GM23338 (cell line): ENCODE results near the gene CAPZA1. TPM values are rescaled to one million over a fixed set of nuclear protein-coding genes. Genes with fewer than 3 reads are reported as not detected.

Experiments
- ATAC-seq: fragments of 200-7000 bp; cut with Tn5 transposase; 3 replicates; pipeline ENCODE4 v1.9.1; 2020
- DNase-seq: peaks from one replicate; pipeline ENCODE4 v3.0.0-alpha.2; 2015; ENCODE audit warnings: low spot score
- H2AFZ ChIP-seq: fragments of 200-600 bp; sonication (generic); 2 replicates; pipeline ENCODE4 v1.8.0; 2016; ENCODE audit warnings: antibody characterized with exemption, mild to moderate bottlenecking, moderate library complexity
- H3F3A ChIP-seq: fragments of 200-600 bp; sonication (generic); replicated peaks from 2 replicates; pipeline ENCODE4 v1.8.0; 2017; ENCODE audit warnings: antibody characterized with exemption, mixed run types, low read depth
- H3K27ac ChIP-seq: fragments of 200-600 bp; sonication (generic); 2 replicates; pipeline ENCODE4 v1.6.1; 2016; ENCODE audit warnings: low read depth
- H3K27me3 ChIP-seq: fragments of 200-600 bp; sonication (generic); 2 replicates; pipeline ENCODE4 v1.8.0; 2016; ENCODE audit warnings: mild to moderate bottlenecking, mixed run types, moderate library complexity; ENCODE audit not compliant: insufficient read depth
- H3K36me3 ChIP-seq: fragments of 200-600 bp; sonication (generic); 2 replicates; pipeline ENCODE4 v1.8.0; 2016; ENCODE audit warnings: mild to moderate bottlenecking; ENCODE audit not compliant: insufficient read depth
- H3K4me1 ChIP-seq: fragments of 200-600 bp; sonication (generic); 2 replicates; pipeline ENCODE4 v1.8.0; 2016; ENCODE audit warnings: mild to moderate bottlenecking, moderate library complexity; ENCODE audit not compliant: insufficient read depth
- H3K4me2 ChIP-seq: fragments of 200-600 bp; sonication (generic); 2 replicates; pipeline ENCODE4 v1.7.1; 2017; ENCODE audit warnings: mixed run types
- H3K4me3 ChIP-seq: fragments of 200-600 bp; sonication (generic); 2 replicates; pipeline ENCODE4 v1.6.1; 2016; ENCODE audit warnings: mixed run types
- H3K79me2 ChIP-seq: fragments of 200-600 bp; sonication (generic); replicated peaks from 2 replicates; pipeline ENCODE4 v1.8.0; 2017; ENCODE audit warnings: mild to moderate bottlenecking; ENCODE audit not compliant: insufficient read depth
- H3K9me2 ChIP-seq: fragments of 200-600 bp; sonication (generic); 2 replicates; pipeline ENCODE4 v1.8.0; 2017; ENCODE audit not compliant: insufficient read depth
- H4K20me1 ChIP-seq: fragments of 200-600 bp; sonication (generic); replicated peaks from 2 replicates; pipeline ENCODE4 v1.8.0; 2017; ENCODE audit warnings: mild to moderate bottlenecking; ENCODE audit not compliant: insufficient read depth
- H3K27ac Mint-ChIP-seq: 2 replicates; pipeline ENCODE4 v1.8.0; 2020; ENCODE audit warnings: inconsistent platforms, mild to moderate bottlenecking, moderate library complexity, mixed read lengths
- H3K27me3 Mint-ChIP-seq: 3 replicates; pipeline ENCODE4 v1.8.0; 2022; ENCODE audit warnings: low read depth, mild to moderate bottlenecking, moderate library complexity, mixed read lengths, inconsistent platforms; ENCODE audit not compliant: insufficient read depth, poor library complexity
- H3K36me3 Mint-ChIP-seq: 3 replicates; pipeline ENCODE4 v1.8.0; 2021; ENCODE audit warnings: low read depth, mild to moderate bottlenecking, inconsistent platforms, moderate library complexity, mixed read lengths
- H3K4me1 Mint-ChIP-seq: 3 replicates; pipeline ENCODE4 v1.8.0; 2020; ENCODE audit warnings: mild to moderate bottlenecking, inconsistent platforms, mixed read lengths
- H3K4me3 Mint-ChIP-seq: 3 replicates; pipeline ENCODE4 v1.8.0; 2021; ENCODE audit warnings: moderate library complexity, mild to moderate bottlenecking, inconsistent platforms, mixed read lengths
- H3K9me3 Mint-ChIP-seq: 3 replicates; pipeline ENCODE4 v1.8.0; 2020; ENCODE audit warnings: moderate library complexity, mild to moderate bottlenecking, inconsistent platforms, mixed read lengths
- CTCF ChIP-seq, 2 experiments: fragments of 200-600 bp in 1 of 2; sonication (generic) in 1 of 2; conservative IDR thresholded peaks; 2 replicates each; pipeline versions ENCODE4 v1.5.1 to v1.6.1; 2016 to 2017; ENCODE audit warnings: antibody characterized with exemption in 2 of 2, low read depth in 2 of 2, mild to moderate bottlenecking in 2 of 2, moderate library complexity in 1 of 2
- ETS1 ChIP-seq: IDR thresholded peaks from 2 replicates; pipeline ENCODE4 v1.6.1; 2016; ENCODE audit warnings: antibody characterized with exemption
- EZH2phosphoT487 ChIP-seq: fragments of 200-600 bp; sonication (generic); IDR thresholded peaks from one replicate; pipeline ENCODE4 v1.8.1; 2018; ENCODE audit warnings: antibody characterized with exemption; ENCODE audit not compliant: unreplicated experiment
- JUNB ChIP-seq: IDR thresholded peaks from one replicate; pipeline ENCODE4 v1.6.1; 2016; ENCODE audit warnings: antibody characterized with exemption; ENCODE audit not compliant: unreplicated experiment
- POLR2AphosphoS5 ChIP-seq: IDR thresholded peaks from 2 replicates; pipeline ENCODE4 v1.6.1; 2016; ENCODE audit warnings: antibody characterized with exemption, low read depth
- STAT1 ChIP-seq: IDR thresholded peaks from one replicate; pipeline ENCODE4 v1.6.1; 2016; ENCODE audit warnings: antibody characterized with exemption; ENCODE audit not compliant: unreplicated experiment
- ZNF331 ChIP-seq: fragments of 250-450 bp; sonication (Bioruptor Pico); IDR thresholded peaks from 2 replicates; pipeline ENCODE4 v1.5.0; 2020; ENCODE audit warnings: low read depth, mild to moderate bottlenecking, moderate library complexity
- polyA plus RNA-seq: library from polyadenylated mRNA; unstranded; fragments of >200 nt; fragmentation: Nextera tagmentation; extraction: Ambion mirVana; gene quantifications from 2 replicates; pipeline ENCODE4 v1.2.1, GENCODE V29; 2016
- total RNA-seq: library from RNA; depleted of rRNA; stranded (reverse); fragments of >200 nt; shearing (Covaris generic); gene quantifications from 2 replicates; pipeline ENCODE4 v1.2.3, GENCODE V29; 2014
- TF ChIP-seq, protein P1 (sequence below): IDR thresholded peaks from one replicate; pipeline ENCODE4 v1.6.1; 2018; ENCODE audit warnings: antibody characterized with exemption; ENCODE audit not compliant: unreplicated experiment

Gene CAPZA1
- total and polyA plus RNA-seq, 2 experiments from 2014 or later: 147 to 182 TPM

DNA sequence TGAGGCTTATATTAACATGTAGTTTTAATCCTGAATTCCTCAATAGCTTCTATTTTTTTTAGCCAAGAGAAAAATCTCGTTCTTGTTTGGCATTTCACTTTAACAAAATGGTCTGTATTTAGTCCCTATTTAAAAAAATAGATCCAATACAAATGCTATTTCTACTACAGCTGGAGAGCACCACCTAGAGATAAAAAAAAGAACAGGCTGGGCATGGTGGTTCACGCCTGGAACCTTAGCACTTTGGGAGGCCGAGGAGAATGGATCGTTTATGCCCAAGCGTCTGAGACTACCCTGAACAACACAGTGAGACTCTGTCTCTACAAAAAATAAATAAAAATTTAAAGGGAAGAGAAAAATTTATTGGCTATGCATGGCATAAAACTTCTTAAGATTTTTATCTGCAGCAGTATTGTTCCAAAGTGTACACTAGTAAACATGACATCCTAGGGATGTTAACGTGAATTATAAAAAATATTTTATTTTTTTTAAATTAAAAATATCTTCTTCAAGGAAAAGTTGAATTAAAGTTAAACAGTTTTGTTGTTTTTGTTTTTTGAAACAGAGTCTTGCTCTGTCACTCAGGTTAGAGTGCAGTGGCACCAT lies 5.1 kb upstream of the CAPZA1 start:
- Histone ChIP-seq H3K36me3 (peaks cover 14% of the 10 kb centered on the region; the same call in 1 of the 2 replicates), H3F3A (peaks cover 4% of the 10 kb centered on the region; the same call in 1 of the 2 replicates), H4K20me1 (no peaks in the 10 kb centered on the region; the same call in 1 of the 2 replicates), H3K4me3 (no peak overlapping the region), H3K79me2 (peaks cover 48% of the 10 kb centered on the region), H3K27ac (no peak overlapping the region), H3K27me3 (no peaks in the 10 kb centered on the region), H3K9me2 (no peaks in the 10 kb centered on the region), H3K4me2 (no peak overlapping the region), H2AFZ (no peak overlapping the region), H3K4me1 (no peaks in the 10 kb centered on the region)
- Mint-ChIP-seq H3K4me3 (no peak overlapping the region), H3K4me1 (peaks cover 12% of the 10 kb centered on the region; the same call in 2 of the 3 replicates), H3K36me3 (peaks cover 41% of the 10 kb centered on the region; the same call in 2 of the 3 replicates), H3K27me3 (peaks cover 10% of the 10 kb centered on the region), H3K9me3 (no peaks in the 10 kb centered on the region), H3K27ac (no peak overlapping the region)
- peak; percentile 9; the same call in 1 of the 3 replicates for ATAC-seq
- DNase-seq: peak; percentile 55
- TF ChIP-seq EZH2phosphoT487: no peak
- TF ChIP-seq CTCF (conservative IDR thresholded peaks at IDR 0.05; ENCODE audit: low read depth in 2 of 2): peak; percentile 58 to 69

- TF ChIP-seq POLR2AphosphoS5 (no peak), STAT1 (no peak)
- peaks cover 75% of the 10 kb centered on the region for H3K79me2 ChIP-seq
- Mint-ChIP-seq H3K36me3 (peaks cover 16% of the 10 kb centered on the region), H3K4me3 (peak overlapping the region; percentile 100), H3K4me1 (peaks cover 20% of the 10 kb centered on the region), H3K9me3 (no peaks in the 10 kb centered on the region), H3K27ac (peak overlapping the region; percentile 99), H3K27me3 (peaks cover 10% of the 10 kb centered on the region)
- no peaks in the 10 kb centered on the region for H3K27me3 ChIP-seq
- H3K27ac ChIP-seq: peak overlapping the region; percentile 100
- ATAC-seq (no peak), DNase-seq (no peak)
- peaks cover 11% of the 10 kb centered on the region for H3K4me1 ChIP-seq
- H2AFZ ChIP-seq: peak overlapping the region; percentile 89; the same call in 1 of the 2 replicates
- H3K4me3 ChIP-seq: peak overlapping the region; percentile 93
- H3K9me2 ChIP-seq: no peaks in the 10 kb centered on the region
- peaks cover 4% of the 10 kb centered on the region; the same call in 1 of the 2 replicates for H3F3A ChIP-seq
- no peaks in the 10 kb centered on the region; the same call in 1 of the 2 replicates for H3K36me3 ChIP-seq
- peaks cover 11% of the 10 kb centered on the region; the same call in 1 of the 2 replicates for H4K20me1 ChIP-seq
- peak overlapping the region; percentile 96 for H3K4me2 ChIP-seq
Observed at GRCh38 chr1:112618114-112618720, 1.4 kb upstream of the CAPZA1 start.

DNA sequence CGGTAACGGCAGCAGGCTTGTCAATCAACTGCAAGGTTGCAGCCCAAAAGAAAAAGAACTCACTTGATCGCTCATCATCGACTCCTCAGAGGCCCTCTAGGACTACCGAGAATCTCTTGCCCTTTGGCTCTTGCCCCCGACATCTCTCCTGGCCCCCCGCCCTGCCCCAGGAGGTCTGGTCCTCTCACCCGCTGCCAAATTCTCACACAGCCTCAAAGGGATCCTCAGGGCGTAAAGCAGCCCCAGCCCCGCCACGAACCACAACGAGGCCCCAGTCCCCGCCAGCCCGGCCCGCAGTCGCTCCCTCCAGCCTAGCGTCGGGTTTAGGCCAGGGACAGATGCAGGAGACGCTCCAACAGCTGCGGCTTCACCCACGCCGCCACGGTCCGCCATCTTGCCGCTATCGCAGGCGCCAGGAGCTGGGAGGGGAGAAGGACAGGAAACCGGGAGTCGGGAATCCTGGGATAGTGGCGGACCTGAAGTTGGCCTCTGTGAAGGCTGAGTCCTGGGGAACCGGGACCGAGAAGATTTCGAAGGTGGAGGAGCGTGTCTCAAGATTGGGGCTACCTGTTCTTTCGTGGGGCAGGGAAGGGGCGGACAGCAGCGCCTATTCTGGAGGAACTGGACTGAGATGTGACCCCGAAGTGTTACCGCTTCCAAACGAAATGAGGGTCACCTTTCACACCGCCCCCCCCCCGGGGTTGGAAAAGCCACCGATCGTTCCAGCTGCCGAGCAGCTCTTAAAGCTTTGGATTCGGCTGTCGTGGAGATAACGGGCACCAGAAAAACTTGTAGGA lies 713 bp upstream of the CAPZA1 start, which contains the start of gene ST7L:
TSS of gene ST7L (minus strand) at position 421 of the 797 bp plus-strand sequence. CDS start at position 393, 28 bp downstream.
- peak within 1 kb of the TSS; percentile 93 for H3K4me3 ChIP-seq
- H3K9me2 ChIP-seq: no peaks in the 10 kb centered on the region
- Mint-ChIP-seq H3K27ac (peak within 1 kb of the TSS; percentile 99), H3K4me3 (peak within 1 kb of the TSS; percentile 100), H3K4me1 (peaks cover 20% of the 10 kb centered on the region), H3K27me3 (peaks cover 10% of the 10 kb centered on the region), H3K9me3 (no peaks in the 10 kb centered on the region), H3K36me3 (peaks cover 12% of the 10 kb centered on the region)
- peak within 1 kb of the TSS; percentile 100 for H3K27ac ChIP-seq
- peaks cover 82% of the 10 kb centered on the region for H3K79me2 ChIP-seq
- H2AFZ ChIP-seq: peak within 1 kb of the TSS; percentile 89
- H3K27me3 ChIP-seq: no peaks in the 10 kb centered on the region
- H3F3A ChIP-seq: peaks cover 4% of the 10 kb centered on the region; the same call in 1 of the 2 replicates
- H3K4me2 ChIP-seq: peak within 1 kb of the TSS; percentile 96
- H3K36me3 ChIP-seq: no peaks in the 10 kb centered on the region
- DNase-seq (peak; percentile 77), ATAC-seq (peak; percentile 82)
- H4K20me1 ChIP-seq: peaks cover 11% of the 10 kb centered on the region; the same call in 1 of the 2 replicates
- TF ChIP-seq EZH2phosphoT487: no peak
- TF ChIP-seq ETS1: peak; percentile 34; the same call in 1 of the 2 replicates
- no peak for TF ChIP-seq JUNB
- TF ChIP-seq, protein P1, sequence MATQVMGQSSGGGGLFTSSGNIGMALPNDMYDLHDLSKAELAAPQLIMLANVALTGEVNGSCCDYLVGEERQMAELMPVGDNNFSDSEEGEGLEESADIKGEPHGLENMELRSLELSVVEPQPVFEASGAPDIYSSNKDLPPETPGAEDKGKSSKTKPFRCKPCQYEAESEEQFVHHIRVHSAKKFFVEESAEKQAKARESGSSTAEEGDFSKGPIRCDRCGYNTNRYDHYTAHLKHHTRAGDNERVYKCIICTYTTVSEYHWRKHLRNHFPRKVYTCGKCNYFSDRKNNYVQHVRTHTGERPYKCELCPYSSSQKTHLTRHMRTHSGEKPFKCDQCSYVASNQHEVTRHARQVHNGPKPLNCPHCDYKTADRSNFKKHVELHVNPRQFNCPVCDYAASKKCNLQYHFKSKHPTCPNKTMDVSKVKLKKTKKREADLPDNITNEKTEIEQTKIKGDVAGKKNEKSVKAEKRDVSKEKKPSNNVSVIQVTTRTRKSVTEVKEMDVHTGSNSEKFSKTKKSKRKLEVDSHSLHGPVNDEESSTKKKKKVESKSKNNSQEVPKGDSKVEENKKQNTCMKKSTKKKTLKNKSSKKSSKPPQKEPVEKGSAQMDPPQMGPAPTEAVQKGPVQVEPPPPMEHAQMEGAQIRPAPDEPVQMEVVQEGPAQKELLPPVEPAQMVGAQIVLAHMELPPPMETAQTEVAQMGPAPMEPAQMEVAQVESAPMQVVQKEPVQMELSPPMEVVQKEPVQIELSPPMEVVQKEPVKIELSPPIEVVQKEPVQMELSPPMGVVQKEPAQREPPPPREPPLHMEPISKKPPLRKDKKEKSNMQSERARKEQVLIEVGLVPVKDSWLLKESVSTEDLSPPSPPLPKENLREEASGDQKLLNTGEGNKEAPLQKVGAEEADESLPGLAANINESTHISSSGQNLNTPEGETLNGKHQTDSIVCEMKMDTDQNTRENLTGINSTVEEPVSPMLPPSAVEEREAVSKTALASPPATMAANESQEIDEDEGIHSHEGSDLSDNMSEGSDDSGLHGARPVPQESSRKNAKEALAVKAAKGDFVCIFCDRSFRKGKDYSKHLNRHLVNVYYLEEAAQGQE: no peak
- peak; percentile 85 for TF ChIP-seq POLR2AphosphoS5
- no peak for TF ChIP-seq ZNF331 (CRISPR knock-in tag)
- peaks cover 11% of the 10 kb centered on the region for H3K4me1 ChIP-seq
